Esophagus mucosa (tissue), 1 donor: ENCODE results near the gene ZMYND11. TPM values are rescaled to one million over a fixed set of nuclear protein-coding genes. Genes with fewer than 3 reads are reported as not detected.

Experiments
- ATAC-seq: fragments of 200-7000 bp; cut with Tn5 transposase; one replicate; pipeline ENCODE4 v1.9.1; 2020
- total RNA-seq: library from RNA; stranded (reverse); gene quantifications from one replicate; pipeline ENCODE4 v1.2.4, GENCODE V29; 2023
- donor health status: DM: yes; HTN: yes; CAD: no.

The ZMYND11 gene
- 30.0 TPM for total RNA-seq

DNA sequence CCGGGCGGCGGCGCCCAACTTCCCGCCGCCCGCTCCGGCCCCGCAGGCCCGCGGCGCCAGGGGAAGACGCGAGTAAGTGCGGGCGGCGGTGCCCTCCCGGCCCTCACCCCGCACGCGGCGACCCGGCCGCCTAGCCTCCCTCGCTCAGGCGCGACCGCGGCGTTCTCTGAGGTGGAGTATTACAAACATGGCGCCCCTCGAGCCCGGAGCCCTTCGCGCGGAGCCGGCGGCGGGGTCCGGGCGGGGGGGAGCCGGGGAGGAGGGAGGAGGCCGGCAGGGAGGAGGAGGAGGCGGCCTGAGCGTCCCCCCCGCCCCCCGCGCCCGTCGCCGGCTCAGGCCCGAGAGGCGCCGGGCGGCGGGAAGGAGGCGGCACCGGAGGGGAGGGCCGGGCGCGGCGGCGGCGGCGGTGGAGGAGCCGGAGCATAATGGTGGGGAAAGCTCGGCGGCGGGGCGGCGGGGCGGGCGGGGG lies at the start of gene ZMYND11:
ZMYND11 (plus strand) TSS at position 324 of the 469 bp plus-strand sequence. CDS start 44,558 bp downstream, outside the sequence.
- ATAC-seq: peak; percentile 56

DNA sequence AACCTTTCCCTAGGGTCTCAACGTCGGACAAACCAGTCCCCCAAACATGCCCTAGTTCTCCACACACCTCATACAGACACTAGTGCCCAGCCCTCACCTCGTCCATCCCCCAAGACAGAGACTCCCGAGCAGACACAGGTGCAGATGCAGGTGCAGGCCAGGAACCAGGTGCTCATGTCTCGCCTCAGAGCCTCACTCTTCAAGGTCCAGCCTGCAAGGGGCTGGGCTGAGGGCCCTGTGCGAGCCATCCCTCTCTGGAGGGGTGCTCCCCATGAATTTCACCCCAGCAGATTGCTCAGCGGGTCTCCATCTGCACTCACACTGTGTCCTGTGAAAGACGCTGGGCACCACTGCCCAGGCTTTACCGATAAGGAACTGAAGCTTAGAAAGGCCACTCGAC lies 49.2 kb upstream of the ZMYND11 start:
- no peak for ATAC-seq

DNA sequence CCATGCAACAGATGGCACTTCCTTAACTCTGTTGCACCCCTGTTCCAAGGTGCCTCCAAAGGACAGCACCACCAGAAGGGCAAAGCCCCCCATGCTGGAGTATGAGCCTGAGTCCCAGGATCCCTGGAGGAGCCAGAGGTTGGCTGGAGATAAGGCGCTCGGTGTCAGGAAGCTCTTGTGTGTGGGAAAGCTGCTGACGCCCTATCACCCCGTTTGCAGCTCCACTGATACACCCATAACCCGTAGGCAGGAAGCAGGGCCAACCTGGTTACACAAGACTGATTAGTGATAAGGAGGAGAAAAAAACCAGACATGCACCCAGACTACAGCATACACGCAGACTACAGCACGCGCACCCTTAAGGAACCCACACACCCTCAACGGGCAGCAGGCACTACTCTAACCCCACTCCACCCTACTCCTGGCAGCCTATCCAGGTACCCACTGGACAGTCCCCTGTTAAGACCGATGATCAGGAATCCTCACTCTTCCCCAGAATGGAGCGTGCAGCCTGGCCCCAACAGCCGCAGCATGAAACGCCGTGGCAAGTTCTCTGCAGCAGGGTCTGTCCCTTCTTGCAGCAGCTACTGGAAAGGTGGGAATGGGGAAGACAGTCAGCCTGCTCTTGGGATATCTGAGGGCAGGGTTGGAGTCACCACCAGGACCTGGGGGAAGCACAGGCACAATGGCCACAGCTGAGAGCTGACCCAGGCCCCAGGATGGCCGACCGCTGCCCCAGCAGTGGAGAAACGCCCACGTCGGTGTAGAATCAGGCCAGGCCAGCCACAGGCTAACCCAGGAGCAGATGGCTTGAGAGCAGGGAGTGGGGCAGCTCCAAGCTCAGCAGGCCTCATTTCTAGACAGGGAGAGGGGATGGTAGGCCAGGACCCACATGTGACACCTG lies 47.8 kb upstream of the ZMYND11 start:
- ATAC-seq: no peak

DNA sequence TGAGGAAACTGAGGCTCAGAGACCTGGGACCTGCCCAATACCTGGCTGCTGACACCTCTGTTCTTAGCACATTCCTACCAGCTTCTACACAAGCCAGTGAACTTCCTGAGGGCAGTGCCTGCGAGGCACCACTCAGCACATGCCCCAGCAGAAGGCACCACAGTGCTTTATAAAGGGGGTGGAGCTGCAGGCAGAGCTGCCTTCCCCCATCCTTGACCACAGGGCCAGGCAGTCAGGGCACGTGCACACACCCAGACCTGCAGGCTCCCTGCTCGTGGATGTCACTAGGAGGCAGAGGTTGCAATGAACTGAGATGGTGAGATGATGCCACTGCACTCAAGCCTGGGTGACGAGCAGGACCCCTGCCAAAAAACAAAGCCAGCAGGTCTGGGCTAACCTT lies 47.0 kb upstream of the ZMYND11 start:
- peak; percentile 36 for ATAC-seq

DNA sequence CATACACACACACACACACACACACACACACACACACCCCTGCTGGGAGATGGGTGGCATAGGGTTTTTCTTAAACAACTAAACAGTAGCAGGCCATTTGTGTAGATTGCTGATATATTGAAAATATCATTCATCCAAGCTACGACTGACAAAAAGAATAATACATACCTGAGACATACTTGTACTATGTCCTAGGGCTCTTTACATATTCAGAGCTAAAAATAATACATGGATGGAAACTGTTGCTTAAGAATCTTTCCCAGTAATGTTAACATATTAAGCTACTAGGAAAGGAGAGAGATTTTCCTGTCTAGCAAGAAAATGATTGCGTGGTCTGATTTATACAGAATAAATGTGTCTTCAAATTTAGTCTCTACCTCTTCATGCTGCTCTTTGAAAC lies 46.0 kb upstream of the ZMYND11 start:
- ATAC-seq: no peak

DNA sequence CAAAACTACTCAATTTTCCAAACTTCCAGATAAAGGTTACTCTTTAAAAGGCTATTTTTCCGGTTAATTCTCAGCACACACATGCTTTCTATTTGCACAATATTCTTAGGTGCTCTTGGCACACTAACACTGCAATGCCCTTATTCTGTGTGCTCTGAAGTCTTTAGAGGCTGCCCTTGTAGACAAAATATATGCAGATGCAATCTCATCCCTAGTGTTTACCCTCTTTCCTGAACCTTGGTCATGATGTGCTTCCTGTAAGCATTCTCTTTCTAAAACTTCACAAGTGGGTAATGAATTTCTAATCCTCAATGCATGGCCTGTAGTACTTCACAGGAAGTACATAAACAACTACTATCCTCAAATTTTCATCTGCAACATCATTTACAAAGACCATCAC lies 45.1 kb upstream of the ZMYND11 start:
- no peak for ATAC-seq

DNA sequence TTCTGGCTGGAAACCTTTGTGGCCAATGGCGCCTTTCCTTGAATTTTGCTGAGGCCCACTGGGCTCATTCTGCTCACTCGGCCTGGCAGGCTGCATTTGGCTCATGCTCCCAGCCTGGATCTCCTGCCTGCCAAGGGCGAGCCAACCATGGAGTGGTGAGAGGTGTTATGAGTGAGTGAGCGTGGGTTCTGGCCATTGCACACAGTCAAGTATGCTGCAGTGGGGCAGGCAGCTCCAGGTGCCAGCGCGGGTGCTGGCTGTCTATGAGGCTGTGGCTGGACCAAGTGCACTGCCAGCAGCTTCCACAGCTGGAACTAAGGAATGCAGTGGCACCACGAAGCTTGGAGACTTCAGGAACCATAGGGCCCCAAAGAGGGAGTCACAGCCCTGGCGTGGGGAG lies 43.9 kb upstream of the ZMYND11 start:
- ATAC-seq: no peak

DNA sequence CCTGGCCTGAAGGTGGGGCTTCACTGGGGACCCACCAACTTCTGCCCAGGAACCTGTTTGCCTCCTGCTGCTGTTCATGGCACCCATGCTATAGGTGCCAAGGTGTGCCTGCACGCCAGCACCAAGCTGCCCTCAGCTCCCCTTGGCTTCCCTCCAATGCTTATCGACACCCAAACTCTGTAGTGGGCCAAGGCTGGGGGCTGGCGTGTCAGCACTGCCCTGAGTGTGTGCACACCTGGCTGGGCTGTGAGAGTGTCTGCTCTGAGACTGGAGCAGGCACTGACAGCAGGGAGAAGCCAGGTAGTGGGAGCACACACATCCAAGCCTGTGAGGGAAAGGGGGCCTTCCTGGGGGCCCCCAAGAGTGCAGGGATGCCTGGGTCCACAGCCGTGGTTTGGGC lies 43.1 kb upstream of the ZMYND11 start:
- ATAC-seq: no peak

DNA sequence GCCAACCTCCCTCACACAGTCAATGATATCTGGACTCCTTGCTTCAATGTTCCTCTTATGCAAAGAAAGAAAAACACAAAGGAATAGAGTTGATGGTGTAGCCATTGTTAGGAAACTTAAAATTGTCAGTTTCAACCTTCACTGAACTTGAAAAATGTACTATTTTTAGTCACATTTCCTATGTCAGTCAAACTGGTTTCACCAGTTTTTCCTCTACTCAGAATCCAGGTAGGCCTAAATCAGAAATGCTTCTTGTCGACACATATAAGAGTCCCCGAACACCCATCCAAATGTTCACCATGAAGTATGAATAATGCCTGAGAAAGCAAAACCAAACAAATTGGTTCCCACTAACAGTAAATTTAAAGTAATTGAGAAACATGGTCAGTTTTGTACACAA lies 42.4 kb upstream of the ZMYND11 start:
- peak; percentile 67 for ATAC-seq

DNA sequence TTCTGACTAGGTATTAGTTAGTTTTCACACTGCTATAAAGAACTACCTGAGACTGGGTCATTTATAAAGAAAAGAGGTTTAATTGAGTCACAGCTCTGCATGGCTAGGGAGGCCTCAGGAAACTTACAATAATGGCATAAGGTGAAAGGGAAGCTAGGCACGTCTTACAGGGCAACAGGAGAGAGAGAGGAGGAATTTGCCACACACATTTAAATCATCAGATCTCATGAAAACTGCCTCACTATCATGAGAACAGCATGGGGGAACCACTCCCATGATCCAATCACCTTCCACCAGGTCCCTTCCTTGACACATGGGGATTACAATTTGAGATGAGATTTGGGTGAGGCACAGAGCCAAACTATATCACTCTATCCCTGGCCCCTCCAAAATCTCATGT lies 40.6 kb upstream of the ZMYND11 start:
- ATAC-seq: no peak

DNA sequence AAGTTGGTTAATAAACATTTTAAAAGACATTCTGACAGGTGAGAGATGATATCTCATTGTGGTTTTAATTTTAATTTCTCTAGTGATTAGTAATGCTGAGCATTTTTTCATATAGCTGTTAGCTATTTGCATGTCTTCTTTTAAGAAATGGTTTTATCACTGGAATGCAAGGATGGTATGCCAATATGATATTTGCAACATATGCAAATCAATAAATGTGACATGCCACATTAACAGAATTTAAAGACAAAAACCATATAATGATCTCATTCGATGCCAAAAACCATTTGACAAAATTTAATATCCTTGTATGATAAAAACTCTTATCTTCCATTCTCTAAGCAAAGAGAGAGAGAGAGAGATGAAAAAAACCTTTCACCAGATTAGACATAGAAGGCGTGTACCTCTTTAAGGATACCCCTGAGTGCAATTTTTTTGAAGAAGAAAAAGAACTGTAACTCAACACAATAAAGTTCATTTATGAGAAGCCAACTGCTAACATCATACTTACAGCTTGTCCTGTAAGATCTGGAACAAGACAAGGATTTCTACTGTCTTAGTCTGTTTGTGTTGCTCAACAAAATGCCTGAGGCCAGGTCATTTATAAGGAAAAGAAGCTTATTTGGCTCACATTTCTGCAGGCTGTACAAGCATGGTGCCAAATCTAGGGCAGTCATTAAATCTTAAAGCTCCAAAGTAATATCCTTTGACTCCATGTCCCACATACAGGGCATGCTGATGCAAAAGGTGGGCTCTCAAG lies 39.7 kb upstream of the ZMYND11 start:
- ATAC-seq: no peak

DNA sequence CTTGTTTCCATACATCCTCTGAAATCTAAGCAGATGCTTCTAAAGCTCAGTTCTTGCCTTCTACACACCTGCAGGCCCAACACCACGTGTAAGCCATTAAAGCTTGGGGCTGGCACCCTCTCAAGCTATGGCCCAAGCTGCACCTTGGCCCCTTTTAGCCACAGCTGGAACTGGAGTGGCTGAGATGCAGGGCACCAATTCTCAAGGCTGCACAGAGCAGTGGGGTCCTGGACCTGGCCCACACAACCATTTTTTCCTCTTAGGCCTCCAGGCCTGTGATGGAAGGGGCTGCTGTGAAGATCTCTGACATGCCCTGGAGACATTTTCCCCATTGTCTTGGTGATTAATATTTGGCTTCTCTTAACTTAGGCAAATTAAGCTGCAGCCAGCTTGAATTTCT lies 38.8 kb upstream of the ZMYND11 start:
- ATAC-seq: no peak

DNA sequence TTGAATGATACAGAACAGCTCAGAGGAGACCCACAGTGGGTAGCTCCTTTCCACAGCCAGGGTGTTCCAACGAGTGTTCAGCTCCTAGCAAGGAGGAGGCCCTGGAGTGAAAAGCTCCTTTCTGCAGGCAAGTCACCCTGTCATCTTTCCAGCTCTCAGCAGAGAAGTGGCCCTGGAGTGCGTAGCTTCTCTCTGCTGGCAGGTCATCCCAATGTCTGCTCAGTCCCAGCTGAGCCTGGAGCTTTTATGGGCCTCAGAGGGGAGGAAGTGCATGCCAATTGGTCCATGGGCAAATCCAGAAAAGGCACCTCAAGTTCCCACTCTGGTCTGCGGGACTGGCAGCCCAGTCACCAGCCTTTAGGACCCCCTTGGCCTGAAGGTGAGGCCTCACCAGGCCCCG lies 30.8 kb upstream of the ZMYND11 start:
- ATAC-seq: no peak

DNA sequence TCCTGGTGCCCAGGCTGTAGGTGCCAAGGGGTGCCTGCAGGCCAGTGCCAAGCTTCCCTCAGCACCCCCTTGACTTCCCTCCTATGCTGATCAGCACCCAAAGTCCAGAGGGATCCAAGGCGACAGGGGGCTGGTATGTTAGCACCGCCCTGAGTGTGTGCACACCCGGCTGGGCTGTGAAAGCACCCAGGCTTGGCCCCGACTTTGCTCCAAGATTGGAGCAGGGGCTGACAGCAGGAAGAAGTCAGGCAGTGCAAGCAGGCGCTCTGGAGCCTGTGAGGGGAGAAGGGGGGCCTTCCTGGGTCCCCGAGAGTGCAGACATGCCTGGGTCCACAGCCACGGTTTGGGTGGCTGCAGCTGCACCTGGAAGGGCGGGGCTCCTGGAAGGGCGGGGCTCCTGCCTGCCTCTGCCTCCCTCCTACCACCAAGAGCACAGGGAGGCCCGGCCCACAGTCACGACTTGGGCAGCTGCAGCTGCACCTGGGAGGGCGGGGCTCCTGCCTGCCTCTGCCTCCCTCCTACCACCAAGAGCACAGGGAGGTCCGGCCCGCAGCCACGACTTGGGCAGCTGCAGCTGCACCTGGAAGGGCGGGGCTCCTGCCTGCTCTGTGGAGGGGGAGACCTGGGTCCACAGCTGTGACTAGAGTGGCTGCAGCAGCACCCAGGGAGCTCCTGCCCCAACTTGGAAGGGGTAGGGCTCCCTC lies 30.2 kb upstream of the ZMYND11 start:
- ATAC-seq: peak; percentile 17

DNA sequence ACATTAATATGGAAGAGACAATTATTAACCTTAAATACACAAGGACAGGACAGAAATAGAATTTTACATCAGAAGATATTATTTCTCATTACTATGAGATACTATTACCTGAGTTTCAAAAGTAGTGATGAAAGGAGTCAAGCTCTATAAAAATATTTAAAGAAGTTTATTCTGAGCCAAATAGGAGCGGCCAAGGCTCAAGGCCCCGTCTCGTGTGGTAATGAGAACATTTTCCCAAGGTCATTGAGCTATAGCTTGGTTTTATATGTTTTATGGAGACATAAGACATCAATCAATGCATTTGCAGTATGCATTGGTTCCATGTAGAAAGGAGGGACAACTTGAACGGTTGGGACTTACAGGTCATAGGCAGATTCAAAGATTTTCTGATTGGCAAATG lies 29.4 kb upstream of the ZMYND11 start:
- no peak for ATAC-seq

DNA sequence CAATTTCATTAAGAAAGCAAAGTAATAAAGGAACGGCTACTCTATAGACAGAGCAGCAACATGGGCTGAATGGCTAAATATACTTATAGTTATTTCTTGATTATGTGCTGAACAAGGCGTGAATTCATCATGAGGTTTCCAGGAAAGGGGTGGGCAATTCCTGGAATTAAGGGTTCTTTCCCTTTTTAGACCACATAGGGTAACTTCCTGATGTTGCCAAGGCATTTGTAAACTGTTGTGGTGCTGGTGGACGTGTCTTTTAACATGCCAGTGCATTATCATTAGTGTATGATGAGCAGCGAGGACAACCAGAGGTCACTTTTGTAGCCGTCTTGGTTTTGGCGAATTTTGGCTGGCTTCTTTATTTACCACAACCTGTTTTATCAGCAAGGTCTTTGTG lies 28.5 kb upstream of the ZMYND11 start:
- ATAC-seq: no peak

DNA sequence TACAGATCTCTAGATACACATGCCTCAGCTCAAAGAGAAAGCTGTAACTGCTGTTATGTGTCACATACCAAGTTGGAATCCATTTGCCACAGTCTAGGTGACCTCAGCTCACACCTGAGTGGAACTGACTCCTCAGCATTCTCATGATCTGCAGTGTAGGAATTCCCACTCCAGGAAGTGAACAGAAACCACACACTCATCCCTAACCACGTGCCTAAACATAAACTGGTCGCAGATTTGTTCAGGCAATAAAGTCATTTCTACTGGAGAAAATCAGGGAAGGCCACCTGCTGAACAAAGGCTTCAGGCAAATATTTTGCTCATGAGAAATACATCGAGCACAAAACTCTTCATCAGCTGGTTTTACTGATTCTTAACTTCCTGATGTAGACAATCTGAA lies 23.0 kb upstream of the ZMYND11 start:
- ATAC-seq: peak; percentile 88

DNA sequence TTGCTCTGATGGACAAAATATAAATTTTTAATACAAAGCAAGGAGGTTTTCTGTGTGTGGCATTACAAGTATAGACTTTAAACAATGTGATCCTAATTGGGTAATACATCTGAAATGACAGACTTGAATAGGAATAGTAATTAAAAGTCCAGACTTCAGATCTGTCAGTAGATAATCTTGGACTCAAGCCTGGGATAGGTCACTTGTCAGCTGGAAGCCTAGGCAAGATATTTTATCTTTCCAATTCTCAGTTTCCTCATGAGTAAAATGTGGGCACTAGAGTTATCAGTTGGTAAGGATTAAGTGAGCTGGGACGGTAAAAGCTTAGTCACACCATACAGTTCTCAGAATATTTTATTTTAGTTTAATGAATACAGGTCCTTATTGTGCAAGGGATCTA lies 10.4 kb upstream of the ZMYND11 start:
- ATAC-seq: no peak

DNA sequence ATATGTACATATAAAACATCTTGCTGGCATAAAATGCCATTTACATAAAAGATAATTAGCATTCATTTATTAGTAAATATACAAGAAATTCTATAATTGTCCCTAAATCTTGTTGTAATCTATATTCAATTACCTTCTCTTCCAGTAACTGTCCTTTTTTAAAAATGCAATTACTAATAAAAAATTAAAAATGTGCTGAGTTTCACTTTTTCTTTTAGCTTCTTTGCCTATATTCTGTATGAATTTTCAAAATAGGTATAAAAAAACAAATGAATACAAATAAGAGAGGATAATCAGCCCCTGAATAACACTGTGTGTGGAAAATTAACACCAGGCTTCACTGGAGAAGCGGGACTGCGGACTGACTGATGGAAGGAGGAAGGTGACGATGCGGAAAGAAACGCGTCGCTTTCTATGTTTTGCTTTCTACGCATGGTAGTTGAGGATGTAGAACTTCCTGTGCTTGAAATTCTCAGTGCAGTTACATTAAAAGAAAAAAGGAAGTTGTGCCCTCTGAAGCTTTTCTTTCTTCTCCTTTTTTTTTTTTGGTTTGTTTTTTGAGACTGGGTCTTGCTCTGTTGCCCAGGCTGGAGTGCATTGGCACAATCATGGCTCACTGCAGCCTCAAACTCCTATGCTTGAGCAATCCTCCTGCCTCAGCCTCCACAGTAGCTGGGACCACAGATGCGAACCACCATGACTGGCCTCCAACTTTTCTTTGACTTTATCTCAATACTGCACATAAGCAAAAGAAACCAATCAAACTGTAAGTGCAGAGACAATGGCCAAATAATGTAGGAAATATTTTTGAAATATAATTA lies 7.4 kb upstream of the ZMYND11 start:
- ATAC-seq: no peak

DNA sequence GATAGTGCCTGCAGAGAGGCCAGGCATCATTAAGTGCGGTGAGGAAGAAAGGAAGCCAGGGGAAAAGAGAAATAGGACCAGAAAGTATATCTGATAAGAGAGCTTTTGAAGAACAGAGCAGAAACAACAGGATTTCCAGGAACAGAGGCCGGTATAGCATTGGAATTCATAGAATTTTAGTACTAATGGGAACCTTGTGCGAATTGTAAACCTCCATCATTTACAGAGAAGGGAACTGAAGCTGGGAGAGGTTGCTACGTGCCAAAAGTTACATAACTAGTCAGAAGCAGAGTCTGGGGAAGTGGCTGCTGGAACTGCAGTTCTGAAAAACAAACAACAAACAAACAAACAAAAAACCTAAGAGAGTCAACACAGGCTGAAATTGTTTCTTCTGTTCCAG lies 5.4 kb upstream of the ZMYND11 start:
- ATAC-seq: no peak

DNA sequence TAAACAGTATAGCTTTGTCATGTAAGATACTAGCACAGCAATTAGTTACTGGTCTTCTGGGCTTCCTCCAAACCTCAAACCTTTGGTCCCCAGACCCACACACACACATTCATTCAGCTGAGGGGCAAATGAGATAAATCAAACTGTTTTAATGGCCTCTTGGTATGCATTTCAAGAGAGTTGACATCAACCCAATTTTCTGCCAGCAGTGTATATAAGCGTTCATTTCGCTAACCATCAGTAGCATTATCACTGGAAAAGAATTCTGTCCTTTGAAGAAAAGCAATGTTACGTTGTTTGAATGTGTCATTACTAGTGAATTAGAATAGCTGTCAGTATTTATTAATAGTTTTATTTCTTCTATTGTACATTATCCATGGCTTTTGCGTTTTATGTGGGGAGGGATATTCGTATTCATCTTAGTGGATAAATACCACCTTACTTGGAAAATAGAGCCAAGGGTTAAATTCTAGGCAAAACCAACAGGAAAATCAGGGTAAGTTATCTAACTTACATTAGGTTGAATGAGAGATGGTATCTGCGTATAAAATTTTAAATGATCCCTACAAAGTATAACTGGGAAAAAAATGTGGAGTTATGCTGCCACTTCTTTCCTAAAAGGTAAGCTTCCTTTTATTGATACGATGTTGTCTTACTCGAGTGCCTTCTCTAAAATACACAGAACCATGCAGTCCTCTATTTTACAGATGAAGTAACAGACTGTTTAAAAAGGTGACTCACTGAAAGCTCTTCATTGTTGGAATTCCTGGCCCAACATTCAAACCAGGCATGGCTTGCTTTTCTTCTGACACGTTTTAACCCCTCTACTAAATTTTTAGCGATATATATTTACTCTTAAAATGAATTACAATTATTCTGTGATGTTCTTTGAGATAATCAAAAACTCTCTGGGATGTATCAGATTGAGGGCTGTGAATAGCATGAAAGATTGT lies 2.0 kb upstream of the ZMYND11 start:
- ATAC-seq: no peak
